Measurements from ENCODE around the gene GPN1. TPM values are rescaled to one million over a fixed set of nuclear protein-coding genes. Genes with fewer than 3 reads are reported as not detected.

The GPN1 gene
- total RNA-seq, 1 experiment from 2014 or later: 61.1 TPM

DNA sequence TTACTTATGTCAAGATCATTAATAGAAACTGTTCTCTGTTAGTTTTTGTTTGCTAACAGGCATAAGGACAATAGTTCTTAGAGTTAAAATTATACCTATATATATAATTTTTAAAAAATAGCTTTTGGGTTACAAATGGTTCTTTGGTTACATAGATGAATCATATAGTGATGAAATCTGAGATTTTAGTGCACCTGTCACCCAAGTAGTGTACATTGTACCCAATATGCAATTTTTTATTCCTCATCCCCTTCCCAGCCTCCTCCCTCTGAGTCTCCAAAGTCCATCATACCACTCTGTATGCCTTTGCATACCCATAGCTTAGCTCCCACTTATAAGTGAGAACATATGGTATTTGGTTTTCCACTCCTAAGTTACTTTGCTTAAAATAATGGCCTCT is 61.2 kb downstream of the GPN1 start:
- no peak for TF ChIP-seq EZH2 (IDR thresholded peaks at IDR 0.05; ENCODE audit: borderline replicate concordance, low read depth, low read length, poor library complexity, severe bottlenecking)
- TF ChIP-seq, protein P1, sequence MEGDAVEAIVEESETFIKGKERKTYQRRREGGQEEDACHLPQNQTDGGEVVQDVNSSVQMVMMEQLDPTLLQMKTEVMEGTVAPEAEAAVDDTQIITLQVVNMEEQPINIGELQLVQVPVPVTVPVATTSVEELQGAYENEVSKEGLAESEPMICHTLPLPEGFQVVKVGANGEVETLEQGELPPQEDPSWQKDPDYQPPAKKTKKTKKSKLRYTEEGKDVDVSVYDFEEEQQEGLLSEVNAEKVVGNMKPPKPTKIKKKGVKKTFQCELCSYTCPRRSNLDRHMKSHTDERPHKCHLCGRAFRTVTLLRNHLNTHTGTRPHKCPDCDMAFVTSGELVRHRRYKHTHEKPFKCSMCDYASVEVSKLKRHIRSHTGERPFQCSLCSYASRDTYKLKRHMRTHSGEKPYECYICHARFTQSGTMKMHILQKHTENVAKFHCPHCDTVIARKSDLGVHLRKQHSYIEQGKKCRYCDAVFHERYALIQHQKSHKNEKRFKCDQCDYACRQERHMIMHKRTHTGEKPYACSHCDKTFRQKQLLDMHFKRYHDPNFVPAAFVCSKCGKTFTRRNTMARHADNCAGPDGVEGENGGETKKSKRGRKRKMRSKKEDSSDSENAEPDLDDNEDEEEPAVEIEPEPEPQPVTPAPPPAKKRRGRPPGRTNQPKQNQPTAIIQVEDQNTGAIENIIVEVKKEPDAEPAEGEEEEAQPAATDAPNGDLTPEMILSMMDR (conservative IDR thresholded peaks at IDR 0.05; ENCODE audit: low read depth, low read length): no peak
- no peaks in the 10 kb centered on the region for H3K4me1 ChIP-seq (ENCODE audit: insufficient read depth, low read length, poor library complexity, severe bottlenecking)
- POLR2A ChIA-PET (ENCODE audit: low non-redundant PET): no interaction called here
- H3K4me3 ChIP-seq (ENCODE audit: low read depth, low read length, poor library complexity, severe bottlenecking): no peak overlapping the region
- no peaks in the 10 kb centered on the region for H3K9me3 ChIP-seq (ENCODE audit: low read depth, low read length, poor library complexity, severe bottlenecking)
- H3K36me3 ChIP-seq (ENCODE audit: insufficient read depth, low read length, poor library complexity, severe bottlenecking): peaks cover 13% of the 10 kb centered on the region
- H3K27me3 ChIP-seq (replicated peaks; ENCODE audit: insufficient read depth, low read depth, low read length, poor library complexity): no peaks in the 10 kb centered on the region
- H3K27ac ChIP-seq (ENCODE audit: low read depth, low read length, poor library complexity, severe bottlenecking): no peak overlapping the region
- no peak for DNase-seq (ENCODE audit: low spot score)
- intact Hi-C loops (cut with micrococcal nuclease; ENCODE audit: unreplicated experiment): no loop called here
- no TSS peak for BruUV-seq (replicated peaks)
- CTCF ChIA-PET: interaction anchor here (0.6 kb wide), 1 partner anchor 674 kb away, joined by 3 read pairs; no protein-coding TSS in a partner anchor

DNA sequence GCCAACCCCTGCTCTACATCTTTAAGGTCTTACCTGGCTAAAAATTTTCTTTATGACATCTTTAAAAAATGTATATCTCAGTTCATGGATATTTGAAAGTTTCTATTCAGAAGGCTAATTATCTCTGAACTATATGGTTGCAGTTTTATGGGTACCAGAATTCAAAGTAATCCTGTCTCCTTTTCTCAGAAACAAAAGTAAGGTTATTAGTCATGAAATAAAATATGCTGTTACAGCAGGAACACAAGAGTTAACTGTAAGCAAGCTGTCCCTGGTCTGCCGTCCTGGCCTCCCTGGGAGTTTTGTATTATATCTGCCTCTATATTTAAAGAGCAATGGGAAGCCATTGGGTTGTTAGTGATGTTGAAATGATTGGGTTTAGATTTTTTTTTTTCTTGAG is 68.8 kb downstream of the GPN1 start:
- TF ChIP-seq EZH2 (IDR thresholded peaks at IDR 0.05; ENCODE audit: borderline replicate concordance, low read depth, low read length, poor library complexity, severe bottlenecking): no peak
- TF ChIP-seq, protein P1 (conservative IDR thresholded peaks at IDR 0.05; ENCODE audit: low read depth, low read length): no peak
- H3K36me3 ChIP-seq (ENCODE audit: insufficient read depth, low read length, poor library complexity, severe bottlenecking): no peaks in the 10 kb centered on the region
- H3K4me3 ChIP-seq (ENCODE audit: low read depth, low read length, poor library complexity, severe bottlenecking): no peak overlapping the region
- no peaks in the 10 kb centered on the region for H3K27me3 ChIP-seq (replicated peaks; ENCODE audit: insufficient read depth, low read depth, low read length, poor library complexity)
- no peaks in the 10 kb centered on the region for H3K9me3 ChIP-seq (ENCODE audit: low read depth, low read length, poor library complexity, severe bottlenecking)
- ChIA-PET POLR2A (ENCODE audit: low non-redundant PET) (no interaction called here), CTCF (no interaction called here)
- no peaks in the 10 kb centered on the region for H3K4me1 ChIP-seq (ENCODE audit: insufficient read depth, low read length, poor library complexity, severe bottlenecking)
- BruUV-seq (replicated peaks): no TSS peak
- intact Hi-C loops (cut with micrococcal nuclease; ENCODE audit: unreplicated experiment): no loop called here
- no peak for DNase-seq (ENCODE audit: low spot score)
- no peak overlapping the region for H3K27ac ChIP-seq (ENCODE audit: low read depth, low read length, poor library complexity, severe bottlenecking)

Other genes with a start within 250 kb of the GPN1 start
- 21.3 and 22.3 TPM in 2 replicates for gene ZNF513, start 248.3 kb upstream of the GPN1 start, total RNA-seq (2021)
- 147 and 155 TPM in 2 replicates for gene PPM1G, start 219.5 kb upstream of the GPN1 start, total RNA-seq (2021)
- 86.3 and 93.0 TPM in 2 replicates for gene NRBP1, start 200.4 kb upstream of the GPN1 start, total RNA-seq (2021)
- 2.6 and 3.4 TPM in 2 replicates for gene KRTCAP3, start 186.7 kb upstream of the GPN1 start, total RNA-seq (2021)
- 42.2 and 50.4 TPM in 2 replicates for gene IFT172, start 139.3 kb upstream of the GPN1 start, total RNA-seq (2021)
- gene FNDC4, start 133.8 kb upstream of the GPN1 start, total RNA-seq (2021): 1.3 and 3.1 TPM in 2 replicates
- not detected in 2 replicates for gene GCKR, start 132.2 kb upstream of the GPN1 start, total RNA-seq (2021)
- gene ZNF512, start 46.0 kb upstream of the GPN1 start, total RNA-seq (2021): 61.3 TPM in 2 replicates
- 3.3 and 4.4 TPM in 2 replicates for gene CCDC121, start within 50 bp of the GPN1 start, total RNA-seq (2021)
- 33.1 and 34.0 TPM in 2 replicates for gene SUPT7L, start 34.6 kb downstream of the GPN1 start, total RNA-seq (2021)
- 29.7 and 30.4 TPM in 2 replicates for gene SLC4A1AP, start 34.8 kb downstream of the GPN1 start, total RNA-seq (2021)
- gene MRPL33, start 142.7 kb downstream of the GPN1 start, total RNA-seq (2021): 55.4 and 68.1 TPM in 2 replicates

All from A673 (cell line).